GM19099 (cell line): ENCODE data around the gene NHERF2.

Source experiments
- POLR2A ChIP-seq: IDR thresholded peaks from 3 replicates; pipeline ENCODE4 v1.6.1; 2011; ENCODE audit warnings: low read depth; ENCODE audit not compliant: insufficient read length; ENCODE audit errors: extremely low read depth

The NHERF2 gene

GRCh38 chr16:2027024-2028010 is 615 bp downstream of the NHERF2 start:
- no peak for TF ChIP-seq POLR2A

GRCh38 chr16:2028146-2028545 is 1.4 kb downstream of the NHERF2 start:
- TF ChIP-seq POLR2A, result no peak

GRCh38 chr16:2028620-2029220 is 2.0 kb downstream of the NHERF2 start:
- no peak for TF ChIP-seq POLR2A

GRCh38 chr16:2029350-2029749 is 2.6 kb downstream of the NHERF2 start:
- TF ChIP-seq POLR2A, result no peak

GRCh38 chr16:2030036-2030435 is 3.3 kb downstream of the NHERF2 start:
- TF ChIP-seq POLR2A, result no peak

GRCh38 chr16:2031081-2031577 is 4.4 kb downstream of the NHERF2 start:
- no peak for TF ChIP-seq POLR2A

- TF ChIP-seq POLR2A, result no peak
These were observed 5.8 kb downstream of the NHERF2 start for GRCh38 chr16:2032285-2033056.

GRCh38 chr16:2033057-2033908 is 6.6 kb downstream of the NHERF2 start:
- TF ChIP-seq POLR2A, result no peak

- no peak for TF ChIP-seq POLR2A
These were observed 8.2 kb downstream of the NHERF2 start for GRCh38 chr16:2034696-2035430.

- no peak for TF ChIP-seq POLR2A
These were observed 8.9 kb downstream of the NHERF2 start for GRCh38 chr16:2035431-2036199.

GRCh38 chr16:2036200-2036966 is 9.7 kb downstream of the NHERF2 start:
- no peak for TF ChIP-seq POLR2A

GRCh38 chr16:2037115-2037514 is 10.4 kb downstream of the NHERF2 start:
- TF ChIP-seq POLR2A, result no peak
